Neuronal stem cell (in vitro differentiated cells): ENCODE measurements around the gene MACROH2A1.

Experiments
- DNase-seq: peaks from one replicate; pipeline ENCODE4 v3.0.0-alpha.2; 2013; ENCODE audit warnings: low spot score
- H2AFZ ChIP-seq: one replicate; pipeline ENCODE4 v1.6.1; 2013; ENCODE audit warnings: mild to moderate bottlenecking, low read length, inconsistent platforms
- H2AK5ac ChIP-seq: 2 replicates; pipeline ENCODE4 v1.6.1; 2013; ENCODE audit warnings: low read depth, mild to moderate bottlenecking, inconsistent platforms, low read length, moderate library complexity, mixed read lengths
- H2BK120ac ChIP-seq: 2 replicates; pipeline ENCODE4 v1.6.1; 2013; ENCODE audit warnings: low read depth, mild to moderate bottlenecking, inconsistent platforms, low read length, moderate library complexity, mixed read lengths
- H2BK12ac ChIP-seq: one replicate; pipeline ENCODE4 v1.6.1; 2013; ENCODE audit warnings: low read length, inconsistent platforms
- H2BK15ac ChIP-seq: 2 replicates; pipeline ENCODE4 v1.6.1; 2013; ENCODE audit warnings: mild to moderate bottlenecking, low read length, inconsistent platforms, mixed read lengths
- H2BK5ac ChIP-seq: one replicate; pipeline ENCODE4 v1.6.1; 2013; ENCODE audit warnings: inconsistent platforms, mild to moderate bottlenecking, low read length, moderate library complexity
- H3K14ac ChIP-seq: one replicate; pipeline ENCODE4 v1.6.1; 2013; ENCODE audit warnings: low read length, inconsistent platforms
- H3K18ac ChIP-seq: 2 replicates; pipeline ENCODE4 v1.6.1; 2013; ENCODE audit warnings: low read length, inconsistent platforms
- H3K23ac ChIP-seq: 2 replicates; pipeline ENCODE4 v1.6.1; 2013; ENCODE audit warnings: low read depth, mild to moderate bottlenecking, mixed read lengths, low read length, inconsistent platforms; ENCODE audit not compliant: poor library complexity
- H3K27ac ChIP-seq: replicated peaks from 3 replicates; pipeline ENCODE4 v1.5.1; 2013; ENCODE audit warnings: low read length, inconsistent platforms
- H3K27me3 ChIP-seq, 3 experiments: 2 replicates each; pipeline ENCODE4 v1.6.1; 2013; ENCODE audit warnings: low read length in 3 of 3, mild to moderate bottlenecking in 2 of 3, inconsistent platforms in 1 of 3, low read depth in 1 of 3, mixed read lengths in 1 of 3, moderate library complexity in 1 of 3; ENCODE audit not compliant: control insufficient read depth in 3 of 3, insufficient read depth in 3 of 3
- H3K36me3 ChIP-seq, 2 donors: replicated peaks in 1 of 2; 2 replicates each; pipeline ENCODE4 v1.6.1; 2013; ENCODE audit warnings: low read length in 2 of 2; ENCODE audit not compliant: control insufficient read depth in 2 of 2, insufficient read depth in 2 of 2
- H3K4ac ChIP-seq: 2 replicates; pipeline ENCODE4 v1.6.1; 2013; ENCODE audit warnings: inconsistent platforms, mild to moderate bottlenecking, low read length, moderate library complexity
- H3K4me1 ChIP-seq, 2 donors: 1 replicate in 1 of 2; 2 replicates in 1 of 2; pipeline ENCODE4 v1.6.1; 2013; ENCODE audit warnings: low read length in 2 of 2, low read depth in 1 of 2; ENCODE audit not compliant: control insufficient read depth in 2 of 2, insufficient read depth in 1 of 2
- H3K4me2 ChIP-seq: one replicate; pipeline ENCODE4 v1.6.1; 2013; ENCODE audit warnings: mild to moderate bottlenecking, low read length, inconsistent platforms; ENCODE audit not compliant: insufficient read depth, poor library complexity, severe bottlenecking
- H3K4me3 ChIP-seq, 2 donors: 2 replicates each; pipeline ENCODE4 v1.5.1; 2013; ENCODE audit warnings: low read length in 2 of 2, mild to moderate bottlenecking in 2 of 2, inconsistent platforms in 1 of 2, moderate library complexity in 1 of 2
- H3K79me1 ChIP-seq: one replicate; pipeline ENCODE4 v1.6.1; 2013; ENCODE audit warnings: low read depth, mild to moderate bottlenecking, inconsistent platforms, low read length, moderate library complexity
- H3K9ac ChIP-seq: one replicate; pipeline ENCODE4 v1.6.1; 2013; ENCODE audit warnings: mild to moderate bottlenecking, low read depth, low read length, inconsistent platforms; ENCODE audit not compliant: poor library complexity
- H3K9me3 ChIP-seq, 2 donors: replicated peaks in 1 of 2; 2 replicates each; pipeline versions ENCODE3 to v1.6.1; 2013; ENCODE audit warnings: low read length in 2 of 2, mild to moderate bottlenecking in 2 of 2, inconsistent platforms in 1 of 2, low read depth in 1 of 2, mixed read lengths in 1 of 2, moderate library complexity in 1 of 2; ENCODE audit not compliant: control insufficient read depth in 2 of 2, insufficient read depth in 1 of 2
- H4K8ac ChIP-seq: one replicate; pipeline ENCODE4 v1.6.1; 2013; ENCODE audit warnings: low read depth, mild to moderate bottlenecking, inconsistent platforms, low read length, moderate library complexity
- H4K91ac ChIP-seq: one replicate; pipeline ENCODE4 v1.6.1; 2013; ENCODE audit warnings: low read length, low read depth, mild to moderate bottlenecking, inconsistent platforms; ENCODE audit not compliant: poor library complexity
- WGBS, 2 donors: extraction: QIAGEN DNeasy Blood & Tissue Kit; methylation state at CpG; one replicate each; pipeline ENCODE4 v1.1.7; 2013; ENCODE audit warnings: missing lambda C conversion rate in 2 of 2, mixed read lengths in 1 of 2; ENCODE audit not compliant: insufficient read length in 2 of 2, insufficient replicate concordance in 1 of 2; ENCODE audit errors: extremely low coverage in 2 of 2; 5-methylcytosine and 5-hydroxymethylcytosine counted together

MACROH2A1 gene

DNA sequence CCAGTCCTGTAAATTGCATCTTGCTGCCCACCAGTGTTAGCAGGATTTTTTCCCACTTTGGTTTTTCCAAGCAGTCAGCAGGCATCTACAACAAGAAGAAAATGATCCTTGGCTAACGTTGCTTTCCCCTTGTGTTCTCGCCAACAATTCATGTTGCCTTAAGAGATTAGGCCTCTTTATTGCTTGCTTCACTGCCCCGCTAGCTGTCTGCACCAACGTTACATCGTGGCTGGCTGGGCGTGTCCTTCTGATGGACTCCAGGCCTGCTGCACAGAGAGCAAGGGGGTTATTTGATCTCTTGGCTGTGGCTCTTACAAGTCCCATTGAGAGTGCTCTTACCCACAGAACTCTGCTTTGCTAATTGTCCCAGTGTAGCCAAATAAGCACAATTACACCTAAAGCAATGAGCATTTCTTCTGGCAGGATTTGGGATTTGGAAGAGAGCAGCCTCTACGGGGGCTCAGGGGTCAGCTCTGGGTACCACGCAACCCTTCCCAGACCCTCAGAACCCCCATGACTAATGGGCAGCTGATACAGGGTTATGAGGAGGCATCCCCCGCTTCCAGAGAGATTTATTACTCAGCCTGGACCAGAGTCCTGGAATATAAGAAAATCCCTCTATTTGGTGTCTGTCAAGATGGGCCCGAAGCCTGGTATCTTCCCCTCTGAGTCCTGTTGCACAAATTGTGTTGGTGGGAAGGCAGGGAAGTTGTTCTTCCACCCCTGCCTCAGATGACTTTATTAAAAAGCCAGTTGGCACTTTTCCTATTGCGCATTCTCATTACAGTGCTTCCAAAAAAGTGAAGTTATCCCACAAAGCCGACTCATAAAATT is 30.5 kb upstream of the MACROH2A1 start:
- Histone ChIP-seq H3K4ac (no peak overlapping the region), H2AFZ (no peak overlapping the region), H2BK120ac (no peak overlapping the region), H3K4me1 (peaks cover 0 to 2% of the 10 kb centered on the region in 2 donors), H3K79me1 (no peaks in the 10 kb centered on the region), H3K4me2 (no peak overlapping the region), H3K23ac (no peak overlapping the region), H3K27me3 (peaks cover 0 to 4% (median 0%) of the 10 kb centered on the region in 3 experiments), H4K91ac (no peak overlapping the region), H2AK5ac (no peak overlapping the region), H3K4me3 (no peak overlapping the region), H3K9me3 (peaks cover 3 to 4% of the 10 kb centered on the region in 2 donors), H4K8ac (no peak overlapping the region), H2BK15ac (no peak overlapping the region), H2BK5ac (no peak overlapping the region), H3K18ac (no peak overlapping the region), H3K9ac (no peak overlapping the region), H3K14ac (no peak overlapping the region), H2BK12ac (no peak overlapping the region), H3K36me3 (no peaks in the 10 kb centered on the region), H3K27ac (no peak overlapping the region)
- WGBS, 2 donors: no CpG with 5 or more reads among the region's 12 CpGs
- no peak for DNase-seq

DNA sequence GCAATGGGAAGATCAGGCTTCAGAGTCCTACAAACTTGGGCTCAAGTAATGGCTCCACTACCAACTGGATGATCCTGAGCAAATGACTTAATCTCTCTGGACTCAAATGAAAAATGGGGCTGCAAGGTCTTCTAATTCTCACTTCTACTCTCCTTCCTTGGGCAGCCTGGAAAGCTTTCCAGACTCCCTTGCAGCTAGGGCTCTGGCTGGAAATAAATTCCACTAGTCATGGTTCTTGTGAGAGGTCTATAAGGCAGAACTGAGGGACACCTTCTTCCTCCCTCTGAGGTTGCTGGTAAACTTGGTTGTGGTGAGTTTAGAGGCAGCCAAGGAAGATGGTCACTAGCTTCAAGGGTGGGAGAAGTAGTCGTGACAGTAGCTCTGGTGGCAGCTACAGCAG is 29.6 kb upstream of the MACROH2A1 start:
- Histone ChIP-seq H2AFZ (no peak overlapping the region), H3K23ac (no peak overlapping the region), H4K8ac (no peak overlapping the region), H3K4me1 (peaks cover 0 to 2% of the 10 kb centered on the region in 2 donors), H2BK5ac (no peak overlapping the region), H3K4me3 (no peak overlapping the region), H2BK120ac (no peak overlapping the region), H3K9ac (no peak overlapping the region), H3K4me2 (no peak overlapping the region), H3K27ac (no peak overlapping the region), H2BK12ac (no peak overlapping the region), H3K4ac (no peak overlapping the region), H3K9me3 (peaks cover 3 to 4% of the 10 kb centered on the region in 2 donors), H4K91ac (no peak overlapping the region), H3K18ac (no peak overlapping the region), H3K27me3 (peaks cover 0 to 4% (median 0%) of the 10 kb centered on the region in 3 experiments), H2BK15ac (no peak overlapping the region), H3K14ac (no peak overlapping the region), H3K36me3 (no peaks in the 10 kb centered on the region), H3K79me1 (no peaks in the 10 kb centered on the region), H2AK5ac (no peak overlapping the region)
- no peak for DNase-seq
- WGBS, 2 donors: no CpG with 5 or more reads among the region's 1 CpG

DNA sequence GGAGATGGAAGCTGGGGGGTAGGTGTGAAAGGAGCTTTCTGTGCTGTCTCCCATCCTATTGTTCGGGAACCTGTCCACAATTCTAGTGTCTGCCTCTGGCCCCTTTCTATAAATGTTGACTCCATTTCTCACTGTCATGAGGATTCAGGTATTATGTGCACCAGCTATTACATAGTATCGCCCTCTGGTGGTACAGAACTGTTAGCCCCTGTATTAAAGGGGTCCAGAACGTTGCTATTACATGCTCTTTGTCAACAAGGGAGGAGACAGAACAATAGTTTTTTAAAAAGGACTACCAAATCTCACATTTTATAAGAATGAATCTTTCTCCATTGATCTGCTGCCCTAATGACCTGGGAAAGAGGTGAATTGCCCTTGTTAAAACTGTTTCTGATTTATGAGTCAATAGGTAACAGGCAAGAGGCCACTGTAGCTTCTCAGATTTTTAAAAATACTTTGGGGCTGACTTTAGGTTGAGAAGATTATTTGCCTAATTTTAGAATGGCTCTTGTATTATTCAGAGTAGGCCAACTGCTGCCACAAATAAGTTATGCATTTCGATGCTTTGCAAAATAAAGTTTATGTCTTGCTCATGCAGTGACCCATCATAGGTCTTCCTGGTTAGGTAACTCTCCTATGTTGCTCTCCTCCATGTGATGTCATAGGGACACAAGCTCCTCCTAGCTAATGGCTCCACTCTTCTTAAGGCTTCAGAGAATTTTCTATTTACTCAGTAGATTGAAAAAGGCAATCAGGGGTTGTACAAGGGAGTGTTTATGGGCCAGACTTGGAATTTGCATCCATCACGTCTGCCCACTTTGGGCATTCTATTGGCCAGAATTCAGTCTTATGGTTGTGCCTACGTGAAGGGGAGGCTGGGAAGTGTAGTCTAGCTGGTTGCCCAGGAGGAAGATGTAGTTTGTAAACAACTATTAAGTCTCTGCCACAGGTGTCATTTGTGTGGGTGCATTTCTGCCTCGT is 27.4 kb upstream of the MACROH2A1 start:
- Histone ChIP-seq H3K36me3 (no peaks in the 10 kb centered on the region), H4K8ac (no peak overlapping the region), H3K79me1 (no peaks in the 10 kb centered on the region), H3K23ac (no peak overlapping the region), H3K27ac (no peak overlapping the region), H4K91ac (no peak overlapping the region), H3K4me2 (no peak overlapping the region), H3K18ac (no peak overlapping the region), H2AFZ (no peak overlapping the region), H2BK12ac (no peak overlapping the region), H3K27me3 (peaks cover 0 to 12% (median 0%) of the 10 kb centered on the region in 3 experiments), H3K9ac (no peak overlapping the region), H3K9me3 (peaks cover 3 to 4% of the 10 kb centered on the region in 2 donors), H3K14ac (no peak overlapping the region), H3K4ac (no peak overlapping the region), H2BK15ac (no peak overlapping the region), H3K4me1 (peaks cover 0 to 2% of the 10 kb centered on the region in 2 donors), H2BK120ac (no peak overlapping the region), H3K4me3 (no peak overlapping the region), H2BK5ac (no peak overlapping the region), H2AK5ac (no peak overlapping the region)
- peak; percentile 21 for DNase-seq
- no CpG with 5 or more reads among the region's 7 CpGs for WGBS, 2 donors

DNA sequence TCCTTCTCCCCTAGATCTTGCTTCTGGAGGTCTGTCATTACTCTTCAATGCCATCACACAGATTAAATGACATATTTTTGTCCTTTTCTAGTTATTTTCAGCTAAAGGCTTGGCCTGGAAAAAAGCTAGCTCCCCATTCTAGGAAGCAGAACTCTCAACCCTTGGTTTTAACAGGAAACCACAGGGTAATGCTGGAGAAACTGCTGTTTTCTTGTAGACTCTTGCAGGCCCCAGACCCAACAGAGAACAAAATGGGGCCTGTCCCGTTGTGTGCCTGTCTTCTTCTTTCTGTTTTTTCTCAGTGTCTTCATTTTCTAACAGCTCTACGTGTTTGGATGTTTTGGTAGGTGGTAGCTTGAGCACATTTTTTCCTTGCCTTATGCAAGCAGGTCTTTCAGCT is 26.6 kb upstream of the MACROH2A1 start:
- Histone ChIP-seq H2AK5ac (no peak overlapping the region), H2BK5ac (no peak overlapping the region), H2AFZ (no peak overlapping the region), H3K4me1 (peaks cover 0 to 2% of the 10 kb centered on the region in 2 donors), H2BK120ac (no peak overlapping the region), H4K91ac (no peak overlapping the region), H3K4me3 (no peak overlapping the region), H3K27ac (no peak overlapping the region), H3K79me1 (no peaks in the 10 kb centered on the region), H4K8ac (no peak overlapping the region), H3K9me3 (peaks cover 3 to 4% of the 10 kb centered on the region in 2 donors), H3K14ac (no peak overlapping the region), H3K36me3 (no peaks in the 10 kb centered on the region), H2BK12ac (no peak overlapping the region), H3K9ac (no peak overlapping the region), H3K23ac (no peak overlapping the region), H3K27me3 (peaks cover 0 to 16% (median 0%) of the 10 kb centered on the region in 3 experiments), H3K18ac (no peak overlapping the region), H3K4ac (no peak overlapping the region), H2BK15ac (no peak overlapping the region), H3K4me2 (no peak overlapping the region)
- no CpG with 5 or more reads among the region's 2 CpGs for WGBS, 2 donors
- no peak for DNase-seq
